Gastrocnemius medialis (tissue), 4 donors: Measurements from ENCODE around the gene MTMR8.

Experiments
- CTCF ChIP-seq, 5 experiments: fragments of 450-650 bp in 3 of 5; fragments of 200-600 bp in 2 of 5; sonication (generic) in 2 of 5; IDR thresholded peaks in 4 of 5; conservative IDR thresholded peaks in 1 of 5; 1 replicate in 4 of 5; 2 replicates in 1 of 5; pipeline ENCODE4 v1.5.1; 2016 to 2019; ENCODE audit warnings: antibody characterized with exemption in 5 of 5, mild to moderate bottlenecking in 3 of 5, moderate library complexity in 3 of 5
- POLR2A ChIP-seq, 2 donors: fragments of 450-650 bp; IDR thresholded peaks; one replicate each; pipeline ENCODE4 v1.6.1; 2017; ENCODE audit warnings: antibody characterized with exemption in 2 of 2, mild to moderate bottlenecking in 2 of 2, moderate library complexity in 2 of 2

- TF ChIP-seq CTCF (IDR thresholded peaks at IDR 0.05 in 4 of 5, conservative IDR thresholded peaks at IDR 0.05 in 1 of 5) (no peak), POLR2A (IDR thresholded peaks at IDR 0.05) (no peak)
Measured at GRCh38 chrX:64229154-64229553, 166.1 kb downstream of the MTMR8 start.
